Stimulated activated naive CD8-positive, alpha-beta T cell treated with anti-CD3 and anti-CD28 coated beads, Interleukin-15, amount 100 ng/mL, for 72 hours (primary cell): ENCODE data around the gene CEP112.

Experiments
- ATAC-seq: fragments of 150-1000 bp; cut with Tn5 transposase; 2 replicates; pipeline ENCODE4 v1.10.0; 2021; ENCODE audit warnings: mild to moderate bottlenecking, moderate library complexity
- DNase-seq, 2 donors: peaks; one replicate each; pipeline ENCODE4 v3.0.0; 2021 to 2022
- H3K27ac Mint-ChIP-seq, 2 donors: one replicate each; pipeline ENCODE4 v1.8.0; 2022; ENCODE audit warnings: mild to moderate bottlenecking in 2 of 2, mixed read lengths in 2 of 2, moderate library complexity in 2 of 2
- H3K27me3 Mint-ChIP-seq: one replicate; pipeline ENCODE4 v1.8.0; 2022; ENCODE audit warnings: mixed read lengths
- H3K4me1 Mint-ChIP-seq: one replicate; pipeline ENCODE4 v1.8.0; 2022; ENCODE audit warnings: mild to moderate bottlenecking, mixed read lengths
- H3K4me3 Mint-ChIP-seq, 2 donors: one replicate each; pipeline ENCODE4 v1.8.0; 2022; ENCODE audit warnings: mild to moderate bottlenecking in 2 of 2, mixed read lengths in 2 of 2, moderate library complexity in 1 of 2
- H3K9me3 Mint-ChIP-seq, 2 donors: one replicate each; pipeline ENCODE4 v1.8.0; 2022; ENCODE audit warnings: mixed read lengths in 2 of 2

CEP112 gene

DNA sequence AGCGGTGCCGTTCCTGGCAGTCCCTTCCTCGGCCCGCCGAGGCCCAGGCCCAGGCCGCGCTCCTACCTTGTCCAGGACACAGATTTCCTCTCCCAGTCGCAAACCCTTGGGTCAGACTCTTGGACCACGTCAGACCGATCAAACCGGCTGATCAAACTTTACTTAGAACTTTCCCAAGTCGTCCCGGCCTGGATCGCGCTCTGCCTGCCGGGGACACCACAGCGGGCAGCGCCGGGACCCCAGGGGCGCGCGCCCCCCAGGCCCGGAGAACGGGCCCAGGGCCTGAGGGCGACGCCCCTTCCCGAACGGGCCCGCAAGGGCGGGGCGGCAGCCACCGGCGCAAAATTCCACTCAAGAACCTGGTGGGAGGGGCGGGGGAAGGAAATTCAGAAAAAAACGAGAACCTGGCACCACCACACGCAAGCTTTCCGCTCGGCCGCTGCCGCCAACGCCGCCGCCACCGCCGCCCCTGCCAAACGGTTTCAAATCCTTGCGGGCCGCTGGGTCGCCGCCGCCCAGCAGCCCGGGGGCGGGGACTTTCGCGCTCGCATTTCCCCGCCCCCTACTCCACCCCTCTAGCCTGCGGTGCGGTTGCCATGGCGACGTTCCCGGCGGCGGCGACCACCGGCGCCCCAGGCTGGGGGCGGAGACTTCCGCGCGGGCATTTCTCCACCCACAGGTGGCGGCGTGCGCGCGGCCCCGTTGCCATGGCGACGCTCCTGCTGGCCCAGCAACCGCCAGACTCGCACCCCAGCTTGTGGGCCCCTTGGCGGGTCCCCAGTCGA is at the start of gene CEP112:
CEP112 (minus strand) TSS at position 541 of the 785 bp plus-strand sequence.
- Mint-ChIP-seq H3K4me1 (peaks cover 19% of the 10 kb centered on the region), H3K9me3 (no peaks in the 10 kb centered on the region), H3K27ac (peak within 1 kb of the TSS; percentile 69 to 77), H3K4me3 (peak within 1 kb of the TSS; percentile 85 to 87), H3K27me3 (no peaks in the 10 kb centered on the region)
- peak; percentile 82 to 88 for DNase-seq
- peak; percentile 86 for ATAC-seq

DNA sequence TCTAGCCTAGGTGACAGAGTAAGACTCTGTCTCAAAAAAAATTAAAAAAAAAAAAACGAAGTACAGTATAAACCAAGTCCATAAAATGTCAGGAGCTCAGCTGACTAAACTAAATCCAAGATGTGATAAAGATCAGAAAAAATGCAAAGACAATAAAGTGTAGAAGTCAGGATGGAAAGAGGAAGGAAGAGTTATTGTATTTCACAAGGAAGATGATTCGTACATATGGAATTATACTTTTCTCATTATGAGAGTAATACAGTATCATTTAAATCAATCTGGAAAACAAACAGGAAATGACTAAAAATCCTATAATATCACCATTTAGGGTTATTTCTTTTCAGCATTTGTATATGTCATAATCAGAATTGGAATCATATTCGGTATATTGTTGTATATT is 48.7 kb upstream of the CEP112 start:
- Mint-ChIP-seq H3K9me3 (no peaks in the 10 kb centered on the region), H3K27ac (no peak overlapping the region), H3K4me3 (no peak overlapping the region), H3K27me3 (no peaks in the 10 kb centered on the region), H3K4me1 (peaks cover 11% of the 10 kb centered on the region)
- DNase-seq (no peak), ATAC-seq (no peak)

DNA sequence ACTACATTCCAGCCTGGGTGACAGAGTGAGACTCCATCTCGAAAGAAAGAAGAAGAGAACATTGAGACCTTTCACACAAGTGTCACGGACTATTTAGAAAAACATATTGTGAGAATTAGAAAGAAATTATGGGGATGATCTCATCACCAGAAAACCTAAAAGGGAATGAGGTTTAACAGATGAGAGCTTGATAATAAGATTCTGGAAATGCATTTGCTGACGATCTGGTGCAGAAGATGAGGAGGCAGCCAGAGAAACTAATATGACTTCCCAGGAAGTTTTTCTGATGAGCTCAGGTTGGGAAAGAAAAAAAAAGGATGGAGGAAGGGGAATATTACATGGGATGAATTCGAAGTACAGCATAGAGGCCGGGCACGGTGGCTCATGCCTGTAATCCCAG is 48.1 kb upstream of the CEP112 start:
- ATAC-seq (no peak), DNase-seq (no peak)
- no peaks in the 10 kb centered on the region for H3K27me3 Mint-ChIP-seq
- no peak overlapping the region for H3K4me3 Mint-ChIP-seq
- H3K4me1 Mint-ChIP-seq, result peaks cover 5% of the 10 kb centered on the region
- no peak overlapping the region for H3K27ac Mint-ChIP-seq
- no peaks in the 10 kb centered on the region for H3K9me3 Mint-ChIP-seq

DNA sequence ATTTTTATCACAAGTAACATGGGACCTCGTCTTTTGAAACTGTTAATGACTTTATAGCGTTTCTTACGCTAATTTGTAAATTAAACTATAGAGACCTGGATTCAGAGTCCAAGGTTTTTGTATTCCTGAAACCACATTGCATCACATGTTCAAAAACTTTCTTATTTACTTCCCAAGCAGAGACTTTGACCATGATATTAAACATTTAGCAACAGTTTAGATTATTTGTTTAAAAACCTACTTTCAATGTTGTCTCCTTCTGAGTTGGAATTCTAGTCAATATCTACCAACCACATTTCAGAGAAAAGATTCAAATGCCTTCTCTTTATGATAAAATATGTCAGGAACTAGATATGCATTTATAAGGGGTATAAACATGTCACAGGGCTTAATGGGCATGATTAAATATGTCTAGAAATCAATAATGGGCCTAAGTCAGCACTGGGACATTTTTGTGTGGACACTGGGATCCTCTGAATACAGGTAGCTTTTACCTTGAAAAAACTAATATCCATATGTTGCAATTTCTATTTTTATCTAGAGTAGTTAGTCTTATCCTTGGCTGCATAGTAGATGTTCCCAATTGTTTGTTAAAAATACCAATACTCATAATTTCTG is 43.6 kb upstream of the CEP112 start:
- no peaks in the 10 kb centered on the region for H3K9me3 Mint-ChIP-seq
- no peak overlapping the region for H3K27ac Mint-ChIP-seq
- ATAC-seq (no peak), DNase-seq (no peak)
- no peaks in the 10 kb centered on the region for H3K27me3 Mint-ChIP-seq
- no peak overlapping the region for H3K4me3 Mint-ChIP-seq
- peaks cover 8% of the 10 kb centered on the region for H3K4me1 Mint-ChIP-seq

DNA sequence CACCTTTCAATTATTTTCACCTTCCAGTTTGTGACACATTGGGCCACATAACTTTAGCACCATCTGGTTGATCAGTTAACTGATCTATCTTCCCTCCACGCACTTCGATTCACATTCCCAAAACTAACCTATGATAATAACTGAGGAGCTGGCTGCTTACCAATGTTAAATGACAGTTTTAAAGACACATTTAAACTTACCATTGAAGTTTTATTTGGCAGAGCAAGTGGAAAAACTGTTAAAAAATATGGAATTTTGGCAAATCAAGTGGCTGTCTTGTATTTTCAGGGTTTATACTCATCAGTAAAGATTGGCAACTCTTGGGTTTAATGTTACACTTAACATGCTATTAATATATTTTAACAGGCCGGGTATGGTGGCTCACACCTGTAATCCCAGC is 42.7 kb upstream of the CEP112 start:
- Mint-ChIP-seq H3K27ac (no peak overlapping the region), H3K9me3 (no peaks in the 10 kb centered on the region), H3K4me1 (peaks cover 8% of the 10 kb centered on the region), H3K27me3 (no peaks in the 10 kb centered on the region), H3K4me3 (no peak overlapping the region)
- DNase-seq (no peak), ATAC-seq (no peak)

DNA sequence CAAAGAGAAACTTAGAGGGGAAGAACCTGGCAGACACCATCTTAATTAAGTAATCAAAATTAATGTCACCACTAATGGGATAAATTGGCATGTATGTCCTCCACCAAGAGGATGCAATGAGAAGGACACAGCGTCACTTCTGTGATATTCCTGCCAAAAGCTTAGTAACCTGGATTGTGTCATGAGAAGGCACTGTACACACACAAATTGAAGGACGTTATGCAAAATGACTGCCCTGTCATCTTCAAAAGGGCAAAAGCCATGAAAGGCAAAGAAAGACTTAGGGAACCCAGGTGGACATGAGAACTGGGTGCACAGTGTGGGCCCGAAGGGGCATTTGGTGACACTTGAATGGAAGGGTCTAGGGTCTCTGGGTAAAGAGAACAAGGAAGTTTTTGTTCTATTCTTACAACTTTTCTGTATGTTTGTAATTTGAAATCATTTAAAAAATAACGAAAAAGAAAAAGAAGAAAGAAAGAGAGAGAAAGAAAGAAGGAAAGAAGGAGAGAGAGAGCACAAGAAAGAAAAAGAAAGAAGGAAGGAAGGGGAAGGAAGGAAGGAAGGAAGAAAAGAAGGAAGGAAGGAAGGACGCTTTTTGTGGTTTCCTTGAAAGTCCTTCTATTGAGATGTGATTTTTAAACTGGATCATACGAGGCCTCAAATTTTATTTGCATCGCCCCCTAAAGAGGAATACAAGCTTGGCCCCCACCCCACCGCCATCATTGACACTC is 41.3 kb upstream of the CEP112 start:
- Mint-ChIP-seq H3K27ac (peak overlapping the region in 1 of 2 donors; percentile 8), H3K9me3 (no peaks in the 10 kb centered on the region), H3K4me3 (no peak overlapping the region), H3K4me1 (peaks cover 8% of the 10 kb centered on the region), H3K27me3 (no peaks in the 10 kb centered on the region)
- DNase-seq (no peak), ATAC-seq (no peak)

DNA sequence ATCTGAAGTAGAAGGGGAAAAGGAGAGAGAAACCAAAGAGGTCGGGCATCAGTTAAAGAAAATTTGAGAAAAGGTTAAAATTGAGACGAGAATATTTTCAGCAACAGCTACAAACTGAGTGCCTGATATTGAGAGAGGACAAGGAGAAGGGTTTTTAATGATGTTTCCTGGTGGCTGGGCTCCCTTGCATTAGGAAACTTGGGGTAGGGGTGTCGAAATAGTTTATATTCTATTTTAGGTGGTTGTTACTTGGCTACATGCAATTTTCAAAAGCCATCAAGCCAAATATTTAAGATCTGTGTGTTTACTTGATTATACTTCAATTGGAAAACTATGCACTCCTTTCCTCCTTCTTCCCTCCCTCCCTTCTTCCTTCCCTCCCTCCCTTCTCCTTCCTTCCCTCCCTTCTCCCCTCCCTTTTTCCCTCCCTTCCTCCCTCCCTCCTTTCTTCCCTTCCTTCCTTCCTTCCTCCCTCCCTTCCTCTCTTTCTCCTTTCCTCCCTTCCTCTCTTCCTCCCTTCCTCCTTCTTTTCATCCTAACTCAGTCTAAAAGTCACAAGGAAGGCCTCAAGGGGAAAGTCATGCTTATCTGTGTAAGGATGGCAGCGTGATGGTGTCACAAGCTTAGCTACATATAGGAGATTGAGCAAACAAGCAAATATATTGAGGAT is 39.1 kb upstream of the CEP112 start:
- Mint-ChIP-seq H3K27ac (no peak overlapping the region), H3K4me1 (peaks cover 8% of the 10 kb centered on the region), H3K4me3 (no peak overlapping the region), H3K9me3 (no peaks in the 10 kb centered on the region), H3K27me3 (no peaks in the 10 kb centered on the region)
- ATAC-seq (no peak), DNase-seq (no peak)

DNA sequence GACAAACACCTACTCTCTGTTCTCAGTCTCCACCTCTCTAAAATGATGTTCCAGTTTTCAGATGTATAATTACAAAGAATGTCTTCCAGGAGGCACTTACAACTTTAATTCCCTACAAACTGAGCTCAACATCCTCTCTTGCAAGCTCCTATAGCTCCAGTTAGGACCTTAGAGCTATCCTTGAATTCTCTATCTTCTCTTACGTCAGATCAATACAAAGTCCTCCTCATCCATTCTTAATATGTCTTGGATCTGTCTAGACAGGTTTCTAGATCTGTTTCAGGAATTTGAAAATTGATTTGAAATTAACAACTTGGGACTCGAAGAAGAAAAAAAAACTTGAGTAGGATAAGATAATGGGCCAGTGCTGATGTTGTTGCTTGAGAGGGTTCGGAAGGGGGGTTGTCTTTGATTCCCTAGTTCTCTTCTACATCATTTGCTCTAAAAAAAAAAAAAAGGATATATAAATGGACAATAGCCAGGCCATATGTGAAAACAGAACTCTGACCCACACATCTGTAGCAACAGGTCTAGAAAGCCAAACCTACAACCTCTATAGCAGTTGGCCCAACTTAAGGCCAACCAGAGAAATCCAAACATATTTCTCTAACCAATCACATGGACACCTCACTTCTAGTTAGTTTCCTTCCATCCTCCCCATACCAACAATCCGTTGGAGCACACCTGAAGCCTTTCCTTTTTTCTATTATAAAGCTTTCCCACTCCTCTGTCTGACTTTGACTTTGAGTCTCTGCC is 38.0 kb upstream of the CEP112 start:
- Mint-ChIP-seq H3K27me3 (no peaks in the 10 kb centered on the region), H3K27ac (no peak overlapping the region), H3K4me3 (no peak overlapping the region), H3K4me1 (peaks cover 8% of the 10 kb centered on the region), H3K9me3 (no peaks in the 10 kb centered on the region)
- no peak for ATAC-seq
- DNase-seq, result no peak

DNA sequence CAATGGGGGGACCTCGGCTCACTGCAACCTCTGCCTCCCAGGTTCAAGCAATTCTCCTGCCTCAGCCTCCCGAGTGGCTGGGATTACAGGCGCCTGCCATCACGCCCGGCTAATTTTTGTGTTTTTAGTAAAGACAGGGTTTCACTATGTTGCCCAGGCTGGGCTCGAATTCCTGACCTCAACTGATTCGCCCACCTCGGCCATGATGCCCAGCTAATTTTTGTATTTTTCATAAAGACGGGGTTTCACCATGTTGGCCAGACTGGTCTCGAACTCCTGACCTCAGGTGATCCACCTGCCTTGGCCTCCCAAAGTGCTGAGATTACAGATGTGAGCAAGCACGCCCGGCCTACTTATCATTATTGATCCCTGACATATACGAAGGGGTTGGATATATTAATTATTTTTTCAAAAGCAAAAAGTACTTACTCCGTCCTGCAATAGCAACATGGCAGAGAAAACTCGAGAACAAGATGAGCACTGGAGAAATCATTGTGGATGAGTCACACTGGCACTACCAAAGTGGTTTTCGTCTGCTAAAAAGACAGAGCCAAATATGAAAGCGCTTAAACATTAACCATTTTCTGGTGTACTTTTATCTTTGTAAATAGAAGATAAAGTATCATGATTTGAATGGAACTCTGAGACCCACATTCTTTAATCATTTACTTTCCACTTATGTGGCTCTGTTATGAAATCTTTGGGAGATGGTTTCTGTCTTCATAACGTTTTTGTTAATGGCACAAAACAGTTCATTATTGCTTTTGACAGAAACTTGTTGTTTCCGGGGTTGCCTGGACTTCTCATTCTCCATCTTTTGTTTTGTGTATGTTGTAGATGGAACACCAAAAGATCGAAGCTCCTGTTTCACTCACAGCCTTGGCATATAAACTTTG is 37.2 kb upstream of the CEP112 start, which contains the start of gene APOH:
APOH (minus strand) TSS at position 529 of the 896 bp plus-strand sequence; CDS start at position 493, 36 bp downstream.
- no peaks in the 10 kb centered on the region for H3K9me3 Mint-ChIP-seq
- peaks cover 8% of the 10 kb centered on the region for H3K4me1 Mint-ChIP-seq
- ATAC-seq (no peak), DNase-seq (no peak)
- no peak within 1 kb of the TSS for H3K4me3 Mint-ChIP-seq
- H3K27me3 Mint-ChIP-seq, result no peaks in the 10 kb centered on the region
- no peak within 1 kb of the TSS for H3K27ac Mint-ChIP-seq

DNA sequence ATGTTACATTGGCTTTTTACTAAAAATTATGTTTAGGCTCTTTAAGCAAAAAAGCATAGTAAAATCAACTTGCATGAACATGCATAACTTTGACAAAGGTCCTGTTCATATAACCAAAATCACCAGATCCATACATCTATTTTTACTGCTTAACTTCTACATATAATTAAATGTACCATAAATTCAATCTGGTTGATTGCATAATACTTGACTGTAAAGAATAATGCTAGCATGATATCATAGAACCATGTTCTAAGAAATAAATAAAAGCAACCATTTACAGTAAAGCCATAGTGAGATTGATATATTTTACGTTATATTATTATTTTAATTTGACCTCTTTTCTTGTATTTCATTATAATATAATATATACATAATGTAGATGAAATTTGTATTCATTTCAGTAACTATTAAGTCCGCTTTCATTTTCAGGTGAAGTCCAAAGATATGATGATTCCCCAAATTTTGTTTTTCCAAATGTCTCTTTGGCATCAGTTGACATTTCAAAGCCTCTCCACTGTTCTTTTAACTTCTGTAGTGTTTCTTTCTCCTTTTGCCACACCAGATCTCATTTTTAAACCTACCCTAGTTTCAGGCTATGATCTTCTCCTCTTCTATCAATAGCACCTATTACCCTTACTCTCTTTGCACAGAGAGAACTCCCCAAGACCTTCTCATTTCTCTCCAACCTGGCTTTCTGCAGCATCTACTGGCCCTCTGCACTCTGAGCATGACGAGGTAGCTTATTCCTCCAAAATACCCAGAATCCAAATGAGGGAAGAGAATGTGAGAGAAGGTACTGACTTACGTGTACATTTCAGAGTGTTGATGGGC is 35.5 kb upstream of the CEP112 start:
- H3K4me3 Mint-ChIP-seq, result no peak overlapping the region
- DNase-seq, result no peak

DNA sequence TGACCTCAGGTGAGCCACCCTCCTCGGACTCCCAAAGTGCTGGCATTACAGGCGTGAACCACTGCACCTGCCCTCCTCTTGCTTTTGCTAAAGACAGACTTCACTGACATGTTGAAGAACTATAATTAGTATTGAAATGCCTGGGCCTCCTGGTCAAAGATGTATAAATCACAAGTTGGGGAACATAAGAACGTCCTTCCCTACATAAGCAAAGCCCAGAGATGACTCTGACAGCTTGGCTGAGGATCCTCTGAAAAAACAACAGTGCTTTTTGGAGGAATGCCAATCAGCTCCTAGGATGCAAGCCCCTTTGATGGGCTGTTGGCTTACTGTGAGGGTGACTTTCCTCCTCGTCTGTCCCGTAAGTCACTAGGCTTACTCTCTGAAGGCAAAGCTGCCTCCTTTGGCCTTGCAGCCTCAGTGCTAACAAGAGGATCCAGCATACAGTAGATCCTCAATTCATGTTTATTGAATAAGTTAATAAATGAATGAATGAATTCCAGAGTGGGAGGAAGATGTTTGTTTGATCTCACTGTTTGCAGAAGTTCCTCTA is 30.9 kb upstream of the CEP112 start:
- no peaks in the 10 kb centered on the region for H3K4me1 Mint-ChIP-seq
- DNase-seq (no peak), ATAC-seq (no peak)
- no peaks in the 10 kb centered on the region for H3K9me3 Mint-ChIP-seq
- H3K27me3 Mint-ChIP-seq, result peaks cover 7% of the 10 kb centered on the region
- H3K27ac Mint-ChIP-seq, result no peak overlapping the region
- no peak overlapping the region for H3K4me3 Mint-ChIP-seq

More for the DNA sequence above, 35.5 kb upstream of the CEP112 start:
- H3K27me3 Mint-ChIP-seq, result no peaks in the 10 kb centered on the region
- no peaks in the 10 kb centered on the region for H3K9me3 Mint-ChIP-seq
- no peaks in the 10 kb centered on the region for H3K4me1 Mint-ChIP-seq
- no peak overlapping the region for H3K27ac Mint-ChIP-seq
- ATAC-seq, result no peak

DNA sequence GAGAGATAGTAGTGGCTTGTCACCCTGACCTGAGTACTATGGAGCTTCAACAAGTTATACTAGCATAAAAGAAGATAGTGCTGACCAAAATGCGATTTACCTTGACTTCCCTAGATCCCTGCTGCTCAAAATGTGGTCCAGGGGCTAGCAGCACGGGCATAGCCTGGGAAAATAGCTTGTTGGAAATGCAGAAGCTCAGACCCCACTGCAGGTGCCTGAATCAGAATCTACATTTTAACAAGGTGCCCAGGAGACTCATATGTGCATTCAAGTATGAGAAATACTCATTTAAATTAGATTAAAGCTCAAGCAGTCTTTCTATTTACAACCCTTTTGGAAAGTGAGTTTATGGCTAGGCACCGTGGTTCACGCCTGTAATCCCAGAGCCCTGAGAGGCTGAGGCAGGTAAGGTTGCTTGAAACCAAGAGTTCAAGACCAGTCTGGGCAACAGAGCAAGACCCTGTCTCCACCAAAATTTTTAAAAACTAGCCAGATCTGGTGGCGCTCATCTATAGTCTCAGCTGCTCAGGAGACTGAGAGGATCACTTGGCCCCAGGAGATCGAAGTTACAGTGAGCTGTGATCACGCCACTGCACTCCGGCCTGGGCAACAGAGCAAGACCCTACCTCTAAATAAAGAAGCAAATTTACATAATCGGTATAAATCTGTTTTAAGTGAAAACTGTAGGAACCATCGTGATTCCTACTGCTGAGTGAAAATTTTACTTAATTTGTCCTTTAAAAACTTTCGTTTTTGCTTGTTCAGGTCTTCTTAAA is 30.0 kb upstream of the CEP112 start:
- no peak for ATAC-seq
- Mint-ChIP-seq H3K4me1 (no peaks in the 10 kb centered on the region), H3K27ac (peak overlapping the region in 1 of 2 donors; percentile 58), H3K4me3 (no peak overlapping the region), H3K27me3 (peaks cover 7% of the 10 kb centered on the region), H3K9me3 (no peaks in the 10 kb centered on the region)
- DNase-seq, result no peak

DNA sequence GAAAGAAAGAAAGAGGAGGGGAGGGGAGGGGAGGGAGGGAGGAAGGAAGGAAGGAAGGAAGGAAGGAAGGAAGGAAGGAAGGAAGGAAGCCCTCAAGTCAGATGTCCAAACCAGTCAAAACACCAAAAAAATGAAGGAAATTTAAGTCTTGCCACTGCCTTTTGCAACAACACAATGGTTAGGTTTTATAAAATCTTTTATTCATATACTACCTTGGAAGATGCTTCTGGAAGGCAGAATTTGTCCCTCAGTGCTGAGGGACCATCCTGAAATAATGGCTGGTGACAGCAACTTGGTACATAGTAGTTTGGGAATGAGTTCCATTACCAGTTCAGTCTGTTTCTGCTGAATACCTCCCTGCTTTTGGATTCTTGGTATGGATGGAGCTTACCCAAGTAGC is 29.4 kb upstream of the CEP112 start:
- Mint-ChIP-seq H3K4me3 (no peak overlapping the region), H3K4me1 (no peaks in the 10 kb centered on the region), H3K27me3 (peaks cover 7% of the 10 kb centered on the region), H3K27ac (no peak overlapping the region), H3K9me3 (no peaks in the 10 kb centered on the region)
- DNase-seq, result no peak
- ATAC-seq, result no peak
